HFFc6 (cell line): ENCODE results near the gene EEFSEC. TPM values are rescaled to one million over a fixed set of nuclear protein-coding genes. Genes with fewer than 3 reads are reported as not detected.

Experiments used
- DNase-seq: peaks from one replicate; pipeline ENCODE4 v3.0.0-alpha.2; 2018
- H3K27ac Mint-ChIP-seq: 2 replicates; pipeline ENCODE4 v1.8.0; 2020; ENCODE audit warnings: mild to moderate bottlenecking, mixed read lengths
- H3K27me3 Mint-ChIP-seq: 2 replicates; pipeline ENCODE4 v1.8.0; 2021; ENCODE audit warnings: mild to moderate bottlenecking, moderate library complexity, mixed read lengths; ENCODE audit not compliant: insufficient read depth
- H3K36me3 Mint-ChIP-seq: 2 replicates; pipeline ENCODE4 v1.8.0; 2021; ENCODE audit warnings: low read depth, mixed read lengths
- H3K4me1 Mint-ChIP-seq: 2 replicates; pipeline ENCODE4 v1.8.0; 2020; ENCODE audit warnings: low read depth, mixed read lengths
- H3K4me3 Mint-ChIP-seq: 2 replicates; pipeline ENCODE4 v1.8.0; 2020; ENCODE audit warnings: mild to moderate bottlenecking, moderate library complexity, mixed read lengths
- H3K9me3 Mint-ChIP-seq: 2 replicates; pipeline ENCODE4 v1.8.0; 2020; ENCODE audit warnings: mild to moderate bottlenecking, mixed read lengths
- total RNA-seq, 6 experiments: library from RNA; stranded (reverse); fragmentation: NEBNext Ultra II Directional; extraction: Animal tissue kit (Norgen Biotek cat#: 25700); gene quantifications; 2 replicates in 1 of 6; 3 replicates in 5 of 6; pipeline ENCODE4 v1.2.3, GENCODE V29; 2021
- TF ChIP-seq, protein P1 (sequence below): fragments of 200-600 bp; sonication (generic); IDR thresholded peaks from 2 replicates; pipeline ENCODE4 v1.5.0; 2021; ENCODE audit warnings: antibody characterized with exemption, mild to moderate bottlenecking

The EEFSEC gene
- total RNA-seq, 6 experiments from 2014 or later = 8.2 to 11.6 (median 11.0) TPM

DNA sequence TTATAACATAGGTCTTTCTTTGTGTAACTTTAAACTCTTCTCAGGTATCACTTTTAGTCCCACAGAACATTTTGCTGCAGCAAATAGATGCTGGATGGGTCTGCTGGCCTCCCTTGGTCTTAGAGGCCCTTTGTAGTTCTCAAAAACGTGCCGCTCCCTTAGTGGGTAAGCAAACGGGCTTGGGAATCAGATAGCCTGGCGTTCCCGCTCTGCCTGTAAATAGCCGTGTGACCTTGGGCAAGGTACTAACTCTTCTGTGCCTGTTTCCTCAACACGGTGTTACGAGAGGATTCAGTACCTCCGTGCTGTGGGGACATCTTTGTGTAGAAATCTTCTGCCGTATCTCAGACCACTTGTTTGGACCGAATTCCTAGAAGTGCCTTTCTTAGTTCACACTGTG lies 249.0 kb downstream of the EEFSEC start:
- Mint-ChIP-seq H3K27ac (no peak overlapping the region), H3K4me3 (no peak overlapping the region), H3K9me3 (no peaks in the 10 kb centered on the region), H3K4me1 (no peaks in the 10 kb centered on the region), H3K27me3 (peaks cover 6% of the 10 kb centered on the region), H3K36me3 (no peaks in the 10 kb centered on the region)
- TF ChIP-seq, protein P1, sequence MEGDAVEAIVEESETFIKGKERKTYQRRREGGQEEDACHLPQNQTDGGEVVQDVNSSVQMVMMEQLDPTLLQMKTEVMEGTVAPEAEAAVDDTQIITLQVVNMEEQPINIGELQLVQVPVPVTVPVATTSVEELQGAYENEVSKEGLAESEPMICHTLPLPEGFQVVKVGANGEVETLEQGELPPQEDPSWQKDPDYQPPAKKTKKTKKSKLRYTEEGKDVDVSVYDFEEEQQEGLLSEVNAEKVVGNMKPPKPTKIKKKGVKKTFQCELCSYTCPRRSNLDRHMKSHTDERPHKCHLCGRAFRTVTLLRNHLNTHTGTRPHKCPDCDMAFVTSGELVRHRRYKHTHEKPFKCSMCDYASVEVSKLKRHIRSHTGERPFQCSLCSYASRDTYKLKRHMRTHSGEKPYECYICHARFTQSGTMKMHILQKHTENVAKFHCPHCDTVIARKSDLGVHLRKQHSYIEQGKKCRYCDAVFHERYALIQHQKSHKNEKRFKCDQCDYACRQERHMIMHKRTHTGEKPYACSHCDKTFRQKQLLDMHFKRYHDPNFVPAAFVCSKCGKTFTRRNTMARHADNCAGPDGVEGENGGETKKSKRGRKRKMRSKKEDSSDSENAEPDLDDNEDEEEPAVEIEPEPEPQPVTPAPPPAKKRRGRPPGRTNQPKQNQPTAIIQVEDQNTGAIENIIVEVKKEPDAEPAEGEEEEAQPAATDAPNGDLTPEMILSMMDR = no peak
- DNase-seq = no peak

DNA sequence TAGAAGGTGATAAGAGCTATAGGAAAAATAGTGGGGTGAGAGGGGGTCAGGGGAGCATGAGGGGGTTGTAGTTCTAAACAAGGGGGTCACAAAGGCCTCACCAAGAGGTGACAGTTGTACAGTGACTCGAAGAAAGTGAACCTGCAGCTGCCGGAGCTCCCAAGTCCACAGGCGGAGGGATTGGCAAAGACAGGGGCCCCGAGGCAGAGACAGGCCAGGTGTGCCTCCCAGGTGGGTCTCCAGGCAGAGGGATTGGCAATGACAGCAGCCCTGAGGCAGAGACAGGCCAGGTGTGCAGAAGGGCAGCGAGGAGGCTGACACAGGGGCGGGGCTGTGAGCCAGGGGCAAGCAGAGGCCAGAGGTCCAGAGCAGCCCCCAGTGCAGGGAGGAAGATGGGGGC lies 249.7 kb downstream of the EEFSEC start:
- no peaks in the 10 kb centered on the region for H3K36me3 Mint-ChIP-seq
- no peak overlapping the region for H3K27ac Mint-ChIP-seq
- TF ChIP-seq, protein P1 = no peak
- H3K27me3 Mint-ChIP-seq = peaks cover 6% of the 10 kb centered on the region
- no peak for DNase-seq
- H3K4me1 Mint-ChIP-seq = no peaks in the 10 kb centered on the region
- no peak overlapping the region for H3K4me3 Mint-ChIP-seq
- H3K9me3 Mint-ChIP-seq = no peaks in the 10 kb centered on the region

DNA sequence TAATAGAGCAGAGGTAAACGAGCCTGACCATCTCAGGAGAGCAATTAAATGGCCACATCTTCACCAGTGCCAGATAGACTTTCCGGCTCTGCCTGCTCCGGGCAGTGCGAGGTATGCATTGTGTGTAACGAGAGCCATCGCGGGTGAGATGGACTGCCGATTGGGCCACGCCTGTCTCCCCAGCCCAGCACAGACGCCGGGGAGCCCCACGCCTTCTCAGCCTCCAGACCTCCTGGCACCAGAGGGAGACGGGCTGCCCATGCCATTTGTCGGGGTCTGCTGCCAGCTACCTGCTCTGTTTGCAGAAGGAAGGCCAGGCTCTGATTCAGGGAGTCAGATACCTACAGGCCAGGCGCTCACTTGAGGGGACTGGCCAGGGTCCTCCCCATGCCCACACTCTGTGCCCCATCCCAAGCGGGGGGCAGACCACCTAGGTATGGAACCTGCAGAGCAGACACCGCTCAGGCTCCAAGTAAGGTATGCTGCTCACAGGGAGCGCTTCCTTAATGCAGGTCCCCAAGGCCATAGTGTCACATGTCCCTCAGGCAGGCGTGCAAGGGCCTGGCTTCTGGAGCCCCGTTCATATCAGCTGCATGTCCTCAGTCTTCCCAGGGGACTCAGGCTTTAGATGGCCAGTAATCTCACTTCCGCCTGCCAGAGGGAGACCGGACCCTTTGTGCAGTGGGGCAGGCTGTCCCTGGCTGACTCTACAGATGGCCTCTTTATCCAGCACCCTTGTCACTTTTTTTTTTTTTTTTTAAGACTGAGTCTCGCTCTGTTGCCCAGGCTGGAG lies 251.2 kb downstream of the EEFSEC start:
- Mint-ChIP-seq H3K9me3 (no peaks in the 10 kb centered on the region), H3K4me3 (no peak overlapping the region)
- TF ChIP-seq, protein P1 = no peak

DNA sequence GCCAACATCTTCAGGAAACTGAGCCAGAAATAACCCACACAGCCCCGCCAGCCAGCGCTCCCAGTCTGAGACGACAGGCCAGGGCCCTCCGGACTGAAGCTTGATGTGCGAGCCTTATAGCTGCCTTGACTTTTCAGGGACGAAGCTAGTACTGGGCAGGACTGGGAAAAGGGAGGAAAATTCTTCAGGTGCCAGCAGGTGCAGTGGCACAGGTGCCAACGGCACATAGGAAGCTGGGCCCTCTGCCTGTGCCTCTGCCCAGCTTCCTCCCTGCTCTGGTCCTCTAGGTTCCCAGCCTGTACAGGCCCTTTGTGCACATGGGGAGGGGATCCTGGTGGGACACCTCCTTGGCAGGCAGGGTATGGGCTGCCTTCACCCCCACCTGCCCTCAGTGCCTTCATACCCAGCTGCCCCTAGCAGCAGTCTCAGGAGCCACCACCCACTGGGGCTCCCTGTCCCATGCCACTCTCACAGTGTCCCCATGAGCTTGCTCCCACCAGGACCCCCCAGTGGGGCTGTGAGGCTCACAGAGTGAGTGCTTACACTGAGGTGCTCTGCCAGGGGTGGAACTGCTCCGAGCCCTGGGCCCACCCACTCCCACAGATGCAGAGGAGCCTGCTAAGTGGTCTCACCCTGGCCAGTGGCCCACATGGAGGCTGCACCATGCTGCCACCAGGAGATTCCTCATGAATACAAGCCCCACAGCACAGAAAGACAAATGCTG lies 252.4 kb downstream of the EEFSEC start:
- H3K27me3 Mint-ChIP-seq = peaks cover 4% of the 10 kb centered on the region; the same call in 1 of the 2 replicates
- no peaks in the 10 kb centered on the region for H3K36me3 Mint-ChIP-seq
- H3K4me1 Mint-ChIP-seq = no peaks in the 10 kb centered on the region
- no peak overlapping the region for H3K27ac Mint-ChIP-seq
- DNase-seq = no peak
- no peaks in the 10 kb centered on the region for H3K9me3 Mint-ChIP-seq
- H3K4me3 Mint-ChIP-seq = no peak overlapping the region
- TF ChIP-seq, protein P1 = no peak

More for the DNA sequence above, 251.2 kb downstream of the EEFSEC start:
- H3K27ac Mint-ChIP-seq = no peak overlapping the region
- H3K27me3 Mint-ChIP-seq = peaks cover 4% of the 10 kb centered on the region
- H3K36me3 Mint-ChIP-seq = no peaks in the 10 kb centered on the region
- no peak for DNase-seq
- no peaks in the 10 kb centered on the region for H3K4me1 Mint-ChIP-seq

DNA sequence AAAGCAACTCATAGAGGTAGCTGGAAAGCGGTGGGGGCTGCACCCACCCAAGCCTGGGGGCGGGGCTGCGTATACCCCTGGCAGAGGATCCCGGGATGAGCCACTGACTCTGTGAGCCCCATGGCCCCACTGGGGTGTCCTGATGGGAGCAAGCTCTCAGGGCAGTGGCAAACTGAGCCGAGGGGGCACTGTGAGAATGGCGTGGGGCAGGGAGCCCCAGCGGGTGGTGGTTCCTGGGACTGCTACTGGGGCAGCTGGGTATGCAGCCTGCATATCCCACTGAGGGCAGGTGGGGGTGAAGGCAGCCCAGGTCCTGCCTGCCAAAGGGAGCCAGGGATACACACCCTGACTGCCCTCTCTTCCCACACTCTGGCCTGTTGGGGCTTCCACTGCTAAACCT lies 254.0 kb downstream of the EEFSEC start:
- Mint-ChIP-seq H3K4me3 (no peak overlapping the region), H3K27me3 (peaks cover 2% of the 10 kb centered on the region; the same call in 1 of the 2 replicates), H3K9me3 (no peaks in the 10 kb centered on the region), H3K4me1 (no peaks in the 10 kb centered on the region), H3K27ac (no peak overlapping the region), H3K36me3 (no peaks in the 10 kb centered on the region)
- DNase-seq = no peak
- TF ChIP-seq, protein P1 = no peak
